Activated T-helper 17 cell treated with anti-CD3 and anti-CD28 coated beads, Interleukin-2, amount 50 U/mL, for 72 hours (primary cell): Measurements from ENCODE around the gene NELFE. TPM values are rescaled to one million over a fixed set of nuclear protein-coding genes. Genes with fewer than 3 reads are reported as not detected.
"Not testable (repeated sequence)": the region's sequence is repeated elsewhere in the genome, so short reads cannot be mapped to it uniquely, and the experiment has no call there.

Experiments
- ATAC-seq: fragments of 150-1000 bp; cut with Tn5 transposase; replicated peaks from 2 replicates; pipeline ENCODE4 v1.10.0; 2021; ENCODE audit warnings: mild to moderate bottlenecking, moderate library complexity
- H3K27ac Mint-ChIP-seq: one replicate; pipeline ENCODE4 v1.8.0; 2022; ENCODE audit warnings: mixed read lengths
- H3K27me3 Mint-ChIP-seq: one replicate; pipeline ENCODE4 v1.8.0; 2022; ENCODE audit warnings: mixed read lengths
- H3K36me3 Mint-ChIP-seq: one replicate; pipeline ENCODE4 v1.8.0; 2022; ENCODE audit warnings: low read depth, mild to moderate bottlenecking, mixed read lengths
- H3K4me1 Mint-ChIP-seq: one replicate; pipeline ENCODE4 v1.8.0; 2022; ENCODE audit warnings: mixed read lengths
- H3K4me3 Mint-ChIP-seq: one replicate; pipeline ENCODE4 v1.8.0; 2022; ENCODE audit warnings: mild to moderate bottlenecking, mixed read lengths
- H3K9me3 Mint-ChIP-seq: one replicate; pipeline ENCODE4 v1.8.0; 2022; ENCODE audit warnings: mixed read lengths
- total RNA-seq, 2 donors: library from RNA; stranded (reverse); gene quantifications; one replicate each; pipeline ENCODE4 v1.2.3, GENCODE V29; 2022

NELFE gene
- total RNA-seq: 10 to 100 TPM; 50.3 to 63.6 TPM

- Mint-ChIP-seq H3K9me3 (no peaks in the 10 kb centered on the region), H3K36me3 (peaks cover 86% of the 10 kb centered on the region), H3K4me1 (peaks cover 28% of the 10 kb centered on the region), H3K4me3 (peak within 1 kb of the TSS; percentile 97), H3K27me3 (no peaks in the 10 kb centered on the region), H3K27ac (peak within 1 kb of the TSS; percentile 97)
- ATAC-seq: peak; percentile 100
Observed at GRCh38 chr6:31958741-31959739, at the start of gene NELFE, which contains the start of gene SKIC2. Gene NELFE, minus strand, starts transcription at chr6:31958971. Its CDS starts 525 bp downstream, at chr6:31958446. Gene SKIC2, plus strand, starts transcription at chr6:31959175. Its CDS starts 18 bp downstream, at chr6:31959193.

GRCh38 chr6:32008037-32008436 lies 49.3 kb upstream of the NELFE start:
- not testable (repeated sequence) for H3K36me3 Mint-ChIP-seq, H3K4me3 Mint-ChIP-seq, H3K4me1 Mint-ChIP-seq, H3K27ac Mint-ChIP-seq, H3K9me3 Mint-ChIP-seq, H3K27me3 Mint-ChIP-seq, ATAC-seq

- H3K9me3 Mint-ChIP-seq, ATAC-seq, H3K27ac Mint-ChIP-seq, H3K4me3 Mint-ChIP-seq, H3K4me1 Mint-ChIP-seq, H3K27me3 Mint-ChIP-seq, H3K36me3 Mint-ChIP-seq: not testable (repeated sequence)
Observed at GRCh38 chr6:32007086-32007485, 48.3 kb upstream of the NELFE start.

GRCh38 chr6:32005991-32006529 lies 47.3 kb upstream of the NELFE start:
- H3K4me3 Mint-ChIP-seq, H3K4me1 Mint-ChIP-seq, H3K9me3 Mint-ChIP-seq, H3K27me3 Mint-ChIP-seq, H3K36me3 Mint-ChIP-seq, H3K27ac Mint-ChIP-seq, ATAC-seq: not testable (repeated sequence)

GRCh38 chr6:32005538-32005880 lies 46.7 kb upstream of the NELFE start:
- not testable (repeated sequence) for H3K9me3 Mint-ChIP-seq, H3K36me3 Mint-ChIP-seq, H3K4me3 Mint-ChIP-seq, H3K4me1 Mint-ChIP-seq, H3K27me3 Mint-ChIP-seq, H3K27ac Mint-ChIP-seq, ATAC-seq

- not testable (repeated sequence) for H3K9me3 Mint-ChIP-seq, H3K4me3 Mint-ChIP-seq, H3K36me3 Mint-ChIP-seq, H3K4me1 Mint-ChIP-seq, H3K27me3 Mint-ChIP-seq
- peak; percentile 80 for ATAC-seq
- peak overlapping the region; percentile 43 for H3K27ac Mint-ChIP-seq
Observed at GRCh38 chr6:32004864-32005537, 46.2 kb upstream of the NELFE start.

GRCh38 chr6:32004393-32004792 lies 45.6 kb upstream of the NELFE start:
- H3K4me1 Mint-ChIP-seq, H3K27ac Mint-ChIP-seq, ATAC-seq, H3K9me3 Mint-ChIP-seq, H3K27me3 Mint-ChIP-seq, H3K4me3 Mint-ChIP-seq, H3K36me3 Mint-ChIP-seq: not testable (repeated sequence)

GRCh38 chr6:32003301-32003700 lies 44.5 kb upstream of the NELFE start:
- not testable (repeated sequence) for H3K4me1 Mint-ChIP-seq, H3K9me3 Mint-ChIP-seq, H3K27me3 Mint-ChIP-seq

GRCh38 chr6:32002546-32003268 lies 43.9 kb upstream of the NELFE start:
- H3K27me3 Mint-ChIP-seq, ATAC-seq, H3K36me3 Mint-ChIP-seq, H3K4me3 Mint-ChIP-seq, H3K27ac Mint-ChIP-seq, H3K4me1 Mint-ChIP-seq, H3K9me3 Mint-ChIP-seq: not testable (repeated sequence)

More at GRCh38 chr6:32003301-32003700, 44.5 kb upstream of the NELFE start:
- H3K36me3 Mint-ChIP-seq, ATAC-seq, H3K4me3 Mint-ChIP-seq, H3K27ac Mint-ChIP-seq: not testable (repeated sequence)

- H3K9me3 Mint-ChIP-seq, H3K27me3 Mint-ChIP-seq, H3K36me3 Mint-ChIP-seq, ATAC-seq, H3K4me3 Mint-ChIP-seq, H3K4me1 Mint-ChIP-seq, H3K27ac Mint-ChIP-seq: not testable (repeated sequence)
Observed at GRCh38 chr6:31996385-31996784, 37.6 kb upstream of the NELFE start.

GRCh38 chr6:31994421-31994820 lies 35.6 kb upstream of the NELFE start:
- H3K27ac Mint-ChIP-seq, H3K4me1 Mint-ChIP-seq, ATAC-seq, H3K9me3 Mint-ChIP-seq, H3K4me3 Mint-ChIP-seq, H3K27me3 Mint-ChIP-seq, H3K36me3 Mint-ChIP-seq: not testable (repeated sequence)

- not testable (repeated sequence) for H3K4me1 Mint-ChIP-seq, H3K36me3 Mint-ChIP-seq, H3K4me3 Mint-ChIP-seq, ATAC-seq, H3K27me3 Mint-ChIP-seq, H3K27ac Mint-ChIP-seq, H3K9me3 Mint-ChIP-seq
Observed at GRCh38 chr6:31989363-31989762, 30.6 kb upstream of the NELFE start.

- not testable (repeated sequence) for H3K4me3 Mint-ChIP-seq, H3K36me3 Mint-ChIP-seq, H3K27ac Mint-ChIP-seq, H3K4me1 Mint-ChIP-seq, H3K27me3 Mint-ChIP-seq, ATAC-seq, H3K9me3 Mint-ChIP-seq
Observed at GRCh38 chr6:31981744-31982143, 23.0 kb upstream of the NELFE start, which contains the start of gene C4A. Gene C4A, plus strand, starts transcription at chr6:31982057. Its CDS starts 51 bp downstream, at chr6:31982108.

GRCh38 chr6:31980998-31981397 lies 22.2 kb upstream of the NELFE start:
- not testable (repeated sequence) for H3K27ac Mint-ChIP-seq, H3K27me3 Mint-ChIP-seq, H3K9me3 Mint-ChIP-seq, ATAC-seq, H3K36me3 Mint-ChIP-seq, H3K4me3 Mint-ChIP-seq, H3K4me1 Mint-ChIP-seq
